B cell (primary cell): Measurements from ENCODE around the gene ARHGEF3. TPM values are rescaled to one million over a fixed set of nuclear protein-coding genes. Genes with fewer than 3 reads are reported as not detected.
A peak's percentile ranks its signal among the peaks of the same experiment; 100 is the strongest.

Source experiments
- ATAC-seq: fragments of 200-7000 bp; cut with Tn5 transposase; one replicate; pipeline ENCODE4 v1.10.0; 2021; ENCODE audit warnings: low read depth, mild to moderate bottlenecking, moderate number of reproducible peaks, moderate library complexity
- CTCF ChIA-PET: fragments of 350-600 bp; sonication (Branson Sonifier 250); formaldehyde crosslinking; loops from one replicate; lab custom pipeline; 2021; ENCODE audit warnings: antibody characterized with exemption, inconsistent platforms; lab: Charles Lee
- POLR2A ChIA-PET: fragments of 350-600 bp; sonication (Branson Sonifier 250); formaldehyde crosslinking; loops from one replicate; lab custom pipeline; 2021; ENCODE audit warnings: antibody characterized with exemption; lab: Charles Lee
- DNase-seq: peaks from one replicate; pipeline ENCODE4 v3.0.0; 2013
- H2AFZ ChIP-seq: 2 replicates; pipeline ENCODE4 v1.6.1; 2012; ENCODE audit warnings: mild to moderate bottlenecking, low read depth, low read length; ENCODE audit not compliant: insufficient read depth, poor library complexity, severe bottlenecking
- H3K27ac ChIP-seq, 2 donors: 1 replicate in 1 of 2; 2 replicates in 1 of 2; pipeline ENCODE4 v1.5.1; 2012 to 2013; ENCODE audit warnings: low read length in 2 of 2, mild to moderate bottlenecking in 2 of 2, moderate library complexity in 1 of 2
- H3K27me3 ChIP-seq, 4 experiments: fragments of 200-600 bp in 1 of 4; sonication (generic) in 1 of 4; replicated peaks in 1 of 4; 1 replicate in 2 of 4; 2 replicates in 2 of 4; pipeline versions ENCODE4 v1.6.1 to v1.7.0; 2013 to 2016; ENCODE audit warnings: low read length in 3 of 4, mild to moderate bottlenecking in 2 of 4, mixed read lengths in 1 of 4, moderate library complexity in 1 of 4; ENCODE audit not compliant: insufficient read depth in 4 of 4, control insufficient read depth in 3 of 4; ENCODE audit errors: control extremely low read depth in 1 of 4
- H3K36me3 ChIP-seq, 2 experiments: replicated peaks in 1 of 2; 1 replicate in 1 of 2; 2 replicates in 1 of 2; pipeline versions ENCODE4 v1.6.1 to v1.7.1; 2013; ENCODE audit warnings: low read length in 1 of 2; ENCODE audit not compliant: insufficient read depth in 2 of 2, control insufficient read depth in 1 of 2; ENCODE audit errors: control extremely low read depth in 1 of 2, extremely low read depth in 1 of 2
- H3K4me1 ChIP-seq, 2 donors: fragments of 200-600 bp in 1 of 2; sonication (generic) in 1 of 2; 1 replicate in 1 of 2; 2 replicates in 1 of 2; pipeline versions ENCODE4 v1.5.1 to v1.6.1; 2013 to 2017; ENCODE audit warnings: low read length in 2 of 2; ENCODE audit not compliant: control insufficient read depth in 2 of 2, insufficient read depth in 2 of 2
- H3K4me2 ChIP-seq: replicated peaks from 2 replicates; pipeline ENCODE3; 2012; ENCODE audit warnings: mild to moderate bottlenecking, low read depth, low read length; ENCODE audit not compliant: poor library complexity, severe bottlenecking
- H3K4me3 ChIP-seq, 5 experiments: fragments of 200-600 bp in 1 of 5; sonication (generic) in 1 of 5; 1 replicate in 3 of 5; 2 replicates in 2 of 5; pipeline versions ENCODE4 v1.5.1 to v1.7.0; 2011 to 2016; ENCODE audit warnings: low read length in 4 of 5, mild to moderate bottlenecking in 4 of 5, low read depth in 2 of 5, control low read depth in 1 of 5, moderate library complexity in 1 of 5; ENCODE audit not compliant: insufficient read depth in 1 of 5; ENCODE audit errors: control extremely low read depth in 1 of 5, extremely low read depth in 1 of 5
- H3K79me2 ChIP-seq: fragments of 200-600 bp; sonication (generic); one replicate; pipeline ENCODE4 v1.6.0; 2016; ENCODE audit warnings: low read length; ENCODE audit not compliant: control insufficient read depth, insufficient read depth
- H3K9ac ChIP-seq: fragments of 200-600 bp; sonication (generic); 2 replicates; pipeline ENCODE4 v1.6.1; 2017; ENCODE audit warnings: mild to moderate bottlenecking, low read length, moderate library complexity
- H3K9me3 ChIP-seq, 3 donors: one replicate each; pipeline versions ENCODE4 v1.6.1 to v1.7.1; 2013; ENCODE audit warnings: low read length in 2 of 3; ENCODE audit not compliant: control insufficient read depth in 2 of 3, insufficient read depth in 1 of 3; ENCODE audit errors: control extremely low read depth in 1 of 3
- H4K20me1 ChIP-seq: 2 replicates; pipeline ENCODE4 v1.6.0; 2012; ENCODE audit warnings: mild to moderate bottlenecking, low read length; ENCODE audit not compliant: insufficient read depth, control insufficient read depth, poor library complexity, severe bottlenecking
- H3K27ac Mint-ChIP-seq: one replicate; pipeline ENCODE4 v1.8.0; 2021; ENCODE audit warnings: mixed read lengths
- H3K27me3 Mint-ChIP-seq: one replicate; pipeline ENCODE4 v1.8.0; 2021; ENCODE audit warnings: mixed read lengths
- H3K4me1 Mint-ChIP-seq: one replicate; pipeline ENCODE4 v1.8.0; 2021; ENCODE audit warnings: mixed read lengths
- H3K4me3 Mint-ChIP-seq: one replicate; pipeline ENCODE4 v1.8.0; 2021; ENCODE audit warnings: mixed read lengths
- H3K9me3 Mint-ChIP-seq: one replicate; pipeline ENCODE4 v1.8.0; 2022; ENCODE audit warnings: mixed read lengths; ENCODE audit not compliant: insufficient read depth
- CTCF ChIP-seq: fragments of 200-600 bp; IDR thresholded peaks from one replicate; pipeline ENCODE4 v1.8.0; 2022; ENCODE audit warnings: antibody characterized with exemption, mild to moderate bottlenecking
- EZH2 ChIP-seq: IDR thresholded peaks from 2 replicates; pipeline ENCODE4 v1.6.1; 2012; ENCODE audit warnings: borderline replicate concordance, low read depth, mild to moderate bottlenecking, moderate library complexity, low read length; ENCODE audit not compliant: insufficient read depth, poor library complexity, severe bottlenecking
- WGBS: methylation state at CpG from one replicate; pipeline ENCODE4 v1.1.5; 2013; ENCODE audit warnings: missing lambda C conversion rate; ENCODE audit not compliant: insufficient coverage; 5-methylcytosine and 5-hydroxymethylcytosine counted together
- intact Hi-C: fragments of 100-400 bp; cut with micrococcal nuclease; formaldehyde crosslinking; loops from one replicate; pipeline ENCODE4 v1.10.0; 2022
- polyA minus RNA-seq: library from RNA; depleted of rRNA, polyadenylated mRNA; stranded (reverse); fragments of >200 nt; gene quantifications from 2 replicates; pipeline ENCODE4 v1.2.3, GENCODE V29; 2012
- polyA plus RNA-seq: library from polyadenylated mRNA; depleted of rRNA; stranded (reverse); fragments of >200 nt; gene quantifications from 2 replicates; pipeline ENCODE4 v1.2.3, GENCODE V29; 2012
- total RNA-seq, 2 donors: library from RNA; stranded (reverse); fragments of 120-200 nt in 1 of 2; gene quantifications; 1 replicate in 1 of 2; 2 replicates in 1 of 2; pipeline versions ENCODE4 v1.2.3 to v1.2.4, GENCODE V29; 2013 to 2022

ARHGEF3 gene
- total RNA-seq, result 30.8 and 34.6 TPM in 2 replicates
- 24.8 TPM for total RNA-seq (2013)
- 24.4 and 33.5 TPM in 2 replicates for polyA plus RNA-seq
- polyA minus RNA-seq, result 21.9 and 22.8 TPM in 2 replicates

- peak within 1 kb of the TSS; percentile 87 for H3K27ac Mint-ChIP-seq
- ChIA-PET CTCF (interaction anchor here (0.5 to 14.2 kb wide), 26 partner anchors 10 to 887 kb away, joined by 3 to 420 read pairs (median 5); partner anchors contain the start of gene TASOR), POLR2A (interaction anchor here (0.5 to 4.7 kb wide), 10 partner anchors 10 to 119 kb away, joined by 3 to 33 read pairs (median 14); partner anchors contain the start of gene TASOR)
- Histone ChIP-seq H3K27me3 (no peaks in the 10 kb centered on the region), H3K36me3 (no peaks in the 10 kb centered on the region), H3K4me1 (peaks cover 38 to 39% of the 10 kb centered on the region in 2 donors), H3K4me3 (peak within 1 kb of the TSS; percentile 66 to 96 (median 72)), H4K20me1 (no peaks in the 10 kb centered on the region), H3K79me2 (peaks cover 39% of the 10 kb centered on the region), H2AFZ (peak within 1 kb of the TSS; percentile 94), H3K4me2 (peak within 1 kb of the TSS; percentile 87), H3K27ac (peak within 1 kb of the TSS; percentile 35 to 53), H3K9ac (peak within 1 kb of the TSS; percentile 73), H3K9me3 (no peaks in the 10 kb centered on the region)
- H3K27me3 Mint-ChIP-seq, result no peaks in the 10 kb centered on the region
- TF ChIP-seq EZH2 (no peak), CTCF (peak; percentile 75)
- H3K9me3 Mint-ChIP-seq, result no peaks in the 10 kb centered on the region
- H3K4me3 Mint-ChIP-seq, result peak within 1 kb of the TSS; percentile 92
- DNase-seq (peak; percentile 95), ATAC-seq (peak; percentile 92)
- intact Hi-C loops, result loop anchor here (1.0 to 5.0 kb wide), 3 partner anchors 120 to 425 kb away; partner anchors contain the start of gene APPL1
- peaks cover 48% of the 10 kb centered on the region for H3K4me1 Mint-ChIP-seq
- WGBS, result under 1% methylated on average over 60 of the region's 60 CpGs
Measured at GRCh38 chr3:56801662-56802377, at the start of gene ARHGEF3. Gene ARHGEF3, minus strand, starts transcription at chr3:56801949. Its CDS starts 151 bp downstream, at chr3:56801798.

- Histone ChIP-seq H3K4me3 (no peak overlapping the region), H3K36me3 (no peaks in the 10 kb centered on the region), H3K4me1 (no peaks in the 10 kb centered on the region), H4K20me1 (no peaks in the 10 kb centered on the region), H3K27me3 (no peaks in the 10 kb centered on the region), H3K4me2 (no peak overlapping the region), H3K79me2 (no peaks in the 10 kb centered on the region), H2AFZ (no peak overlapping the region), H3K9ac (no peak overlapping the region), H3K27ac (no peak overlapping the region), H3K9me3 (peaks cover 0 to 4% (median 2%) of the 10 kb centered on the region in 3 donors)
- POLR2A ChIA-PET, result no interaction called here
- no peaks in the 10 kb centered on the region for H3K27me3 Mint-ChIP-seq
- 98% methylated on average over 5 of the region's 7 CpGs for WGBS
- TF ChIP-seq EZH2 (no peak), CTCF (no peak)
- ATAC-seq, result no peak
- H3K4me3 Mint-ChIP-seq, result no peak overlapping the region
- intact Hi-C loops, result no loop called here
- no peak for DNase-seq
- H3K27ac Mint-ChIP-seq, result no peak overlapping the region
- CTCF ChIA-PET, result interaction anchor here (1.6 kb wide), 1 partner anchor 139 kb away, joined by 8 read pairs; no protein-coding TSS in a partner anchor
- H3K4me1 Mint-ChIP-seq, result peaks cover 3% of the 10 kb centered on the region
- peaks cover 1% of the 10 kb centered on the region for H3K9me3 Mint-ChIP-seq
Measured at GRCh38 chr3:56849698-56850097, 47.9 kb upstream of the ARHGEF3 start.
